ENCODE measurements around the gene CDKN2B.
"Not testable (repeated sequence)": the region's sequence is repeated elsewhere in the genome, so short reads cannot be mapped to it uniquely, and the experiment has no call there.

Gene CDKN2B

GRCh38 chr9:21967702-21968101, 41.4 kb downstream of the CDKN2B start:
- DNase-seq (ENCODE audit: extremely low read depth, low read depth), result no peak
- TF ChIP-seq, protein P1, sequence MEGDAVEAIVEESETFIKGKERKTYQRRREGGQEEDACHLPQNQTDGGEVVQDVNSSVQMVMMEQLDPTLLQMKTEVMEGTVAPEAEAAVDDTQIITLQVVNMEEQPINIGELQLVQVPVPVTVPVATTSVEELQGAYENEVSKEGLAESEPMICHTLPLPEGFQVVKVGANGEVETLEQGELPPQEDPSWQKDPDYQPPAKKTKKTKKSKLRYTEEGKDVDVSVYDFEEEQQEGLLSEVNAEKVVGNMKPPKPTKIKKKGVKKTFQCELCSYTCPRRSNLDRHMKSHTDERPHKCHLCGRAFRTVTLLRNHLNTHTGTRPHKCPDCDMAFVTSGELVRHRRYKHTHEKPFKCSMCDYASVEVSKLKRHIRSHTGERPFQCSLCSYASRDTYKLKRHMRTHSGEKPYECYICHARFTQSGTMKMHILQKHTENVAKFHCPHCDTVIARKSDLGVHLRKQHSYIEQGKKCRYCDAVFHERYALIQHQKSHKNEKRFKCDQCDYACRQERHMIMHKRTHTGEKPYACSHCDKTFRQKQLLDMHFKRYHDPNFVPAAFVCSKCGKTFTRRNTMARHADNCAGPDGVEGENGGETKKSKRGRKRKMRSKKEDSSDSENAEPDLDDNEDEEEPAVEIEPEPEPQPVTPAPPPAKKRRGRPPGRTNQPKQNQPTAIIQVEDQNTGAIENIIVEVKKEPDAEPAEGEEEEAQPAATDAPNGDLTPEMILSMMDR (IDR thresholded peaks at IDR 0.05; ENCODE audit: low read depth, low read length), result no peak

GRCh38 chr9:21967169-21967568, 41.9 kb downstream of the CDKN2B start:
- no peak for DNase-seq (ENCODE audit: extremely low read depth, low read depth)
- TF ChIP-seq, protein P1 (IDR thresholded peaks at IDR 0.05; ENCODE audit: low read depth, low read length), result no peak

DNA sequence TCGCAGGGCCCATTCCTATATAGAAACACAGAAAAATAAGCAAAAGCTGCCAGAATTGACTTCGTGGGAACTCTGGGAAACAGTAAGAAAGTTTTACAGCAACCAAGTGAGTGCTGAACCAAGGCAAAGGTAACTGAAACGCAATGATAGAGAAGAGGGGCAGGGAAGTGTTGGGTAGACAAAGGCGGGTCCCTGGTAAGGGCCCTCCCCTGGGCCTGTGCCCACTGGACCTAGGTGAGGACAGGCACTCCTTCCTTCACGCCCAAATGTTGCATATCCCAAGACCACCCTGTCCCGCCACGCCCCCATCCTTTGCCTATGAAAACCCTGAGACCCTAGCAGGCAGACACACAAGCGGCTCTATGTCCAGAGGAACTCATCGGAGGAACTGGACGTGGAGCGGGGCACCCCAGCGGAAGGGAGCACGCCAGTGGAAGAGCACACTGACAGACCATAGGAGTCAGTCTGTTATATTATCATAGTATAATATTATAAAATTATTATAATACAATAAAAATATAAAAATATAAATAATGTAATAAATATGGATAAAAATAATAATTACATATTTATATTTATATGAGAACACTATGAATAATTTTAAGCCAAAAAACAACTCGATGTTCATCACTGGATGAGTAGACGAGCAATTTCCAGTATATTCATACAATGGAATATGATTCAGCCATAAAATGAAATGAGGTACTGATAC, 42.8 kb downstream of the CDKN2B start:
- TF ChIP-seq, protein P1 (IDR thresholded peaks at IDR 0.05; ENCODE audit: low read depth, low read length), result no peak
- DNase-seq (ENCODE audit: extremely low read depth, low read depth), result no peak

- DNase-seq (ENCODE audit: extremely low read depth, low read depth), result no peak
Observed at GRCh38 chr9:21965401-21965951, 43.6 kb downstream of the CDKN2B start.

GRCh38 chr9:21964925-21965385, 44.1 kb downstream of the CDKN2B start:
- no peak for DNase-seq (ENCODE audit: extremely low read depth, low read depth)
- TF ChIP-seq, protein P1 (IDR thresholded peaks at IDR 0.05; ENCODE audit: low read depth, low read length), result no peak

More at GRCh38 chr9:21965401-21965951, 43.6 kb downstream of the CDKN2B start:
- TF ChIP-seq, protein P1 (IDR thresholded peaks at IDR 0.05; ENCODE audit: low read depth, low read length), result peak; percentile 74

DNA sequence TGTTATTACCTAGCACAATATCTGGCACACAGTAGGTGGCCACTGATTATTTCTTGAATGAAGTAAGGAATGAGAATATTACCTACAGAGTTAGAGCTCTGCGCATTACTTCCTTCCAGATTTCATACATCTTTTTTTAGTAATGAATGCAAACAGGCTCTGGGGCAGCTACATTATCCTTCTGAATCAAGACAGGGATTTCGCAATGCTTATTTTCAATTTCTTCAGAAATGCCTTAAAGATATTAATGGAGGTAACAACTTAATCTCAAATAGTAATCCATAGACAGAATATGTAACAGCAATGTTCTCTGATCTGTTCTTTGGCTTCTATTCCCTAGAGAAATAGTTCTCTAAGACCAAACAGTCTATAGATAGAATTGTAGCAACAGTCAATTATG, 47.5 kb downstream of the CDKN2B start:
- DNase-seq (ENCODE audit: extremely low read depth, low read depth), result no peak

GRCh38 chr9:21959268-21959667, 49.8 kb downstream of the CDKN2B start:
- DNase-seq (ENCODE audit: extremely low read depth, low read depth), result not testable (repeated sequence)

More for the DNA sequence above, 47.5 kb downstream of the CDKN2B start:
- TF ChIP-seq, protein P1 (IDR thresholded peaks at IDR 0.05; ENCODE audit: low read depth, low read length), result no peak

Data from AG09319 (cell line).